Endothelial cell of umbilical vein (primary cell): ENCODE results near the gene SLC25A22.

Source experiments
- CTCF ChIP-seq, 2 donors: IDR thresholded peaks; 1 replicate in 1 of 2; 2 replicates in 1 of 2; pipeline ENCODE4 v1.5.1; 2011; ENCODE audit warnings: low read length in 2 of 2, mild to moderate bottlenecking in 2 of 2, moderate library complexity in 2 of 2, control low read depth in 1 of 2, inconsistent platforms in 1 of 2, low read depth in 1 of 2; ENCODE audit not compliant: insufficient read depth in 1 of 2; ENCODE audit errors: extremely low read depth in 1 of 2
- EZH2 ChIP-seq: IDR thresholded peaks from 2 replicates; pipeline ENCODE4 v1.6.1; 2012; ENCODE audit warnings: borderline replicate concordance, low read depth, mild to moderate bottlenecking, moderate library complexity, low read length, inconsistent platforms; ENCODE audit not compliant: severe bottlenecking
- FOS ChIP-seq: IDR thresholded peaks from 2 replicates; pipeline ENCODE4 v1.6.1; 2011; ENCODE audit warnings: mild to moderate bottlenecking, low read length, moderate library complexity, borderline replicate concordance; ENCODE audit not compliant: insufficient read depth
- GATA2 ChIP-seq: IDR thresholded peaks from 2 replicates; pipeline ENCODE4 v1.7.0; 2011; ENCODE audit warnings: low read depth, mild to moderate bottlenecking, moderate library complexity, mixed read lengths, low read length; ENCODE audit not compliant: insufficient read length, insufficient read depth
- JUN ChIP-seq: IDR thresholded peaks from 2 replicates; pipeline ENCODE4 v1.6.1; 2011; ENCODE audit warnings: borderline replicate concordance, low read depth; ENCODE audit not compliant: insufficient read length, insufficient read depth
- MYC ChIP-seq: IDR thresholded peaks from one replicate; pipeline ENCODE4 v1.6.1; 2011; ENCODE audit warnings: mild to moderate bottlenecking, low read depth, low read length
- POLR2A ChIP-seq: IDR thresholded peaks from 2 replicates; pipeline ENCODE4 v1.6.1; 2012; ENCODE audit warnings: low read depth, mild to moderate bottlenecking, control low read depth, low read length
- POLR2AphosphoS5 ChIP-seq: IDR thresholded peaks from 2 replicates; pipeline ENCODE4 v1.6.1; 2012; ENCODE audit warnings: low read depth, mild to moderate bottlenecking, control low read depth, low read length, moderate library complexity; ENCODE audit not compliant: insufficient read depth
- TF ChIP-seq, protein P1 (sequence below): IDR thresholded peaks from 2 replicates; pipeline ENCODE4 v1.6.1; 2011; ENCODE audit not compliant: insufficient read depth, insufficient read length

DNA sequence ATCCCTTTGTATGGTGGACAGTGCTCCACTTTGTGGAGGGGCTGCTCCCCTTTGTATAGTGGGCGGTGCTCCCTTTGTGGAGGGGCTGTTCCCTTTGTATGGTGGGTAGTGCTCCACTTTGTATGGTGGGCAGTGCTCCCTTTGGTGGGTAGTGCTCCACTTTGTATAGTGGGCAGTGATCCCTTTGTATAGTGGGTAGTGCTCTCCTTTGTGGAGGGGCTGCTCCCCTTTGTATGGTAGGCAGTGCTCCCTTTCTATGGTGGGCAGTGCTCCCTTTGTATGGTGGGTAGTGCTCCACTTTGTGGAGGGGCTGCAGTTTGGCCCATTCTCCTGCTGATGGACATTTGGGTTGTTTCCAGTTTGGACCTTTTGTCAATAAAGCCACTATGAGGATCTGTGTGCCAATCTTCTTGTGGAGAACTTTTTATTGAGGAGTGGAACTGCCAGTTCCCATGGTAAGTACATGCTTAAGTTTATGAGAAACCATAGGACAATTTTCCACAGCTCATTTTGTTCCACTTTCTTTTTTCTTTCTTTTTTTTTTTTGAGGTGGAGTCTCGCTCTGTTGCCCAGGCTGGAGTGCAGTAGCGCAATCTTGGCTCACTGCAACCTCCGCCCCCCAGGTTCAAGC lies 55.4 kb downstream of the SLC25A22 start:
- TF ChIP-seq CTCF (IDR thresholded peaks at IDR 0.05; ENCODE audit: extremely low read depth in 1 of 2, insufficient read depth in 1 of 2, low read depth in 1 of 2, low read length in 2 of 2) (no peak), EZH2 (no peak), POLR2A (no peak), POLR2AphosphoS5 (no peak), FOS (no peak), JUN (no peak), MYC (no peak), GATA2 (no peak)
- TF ChIP-seq, protein P1, sequence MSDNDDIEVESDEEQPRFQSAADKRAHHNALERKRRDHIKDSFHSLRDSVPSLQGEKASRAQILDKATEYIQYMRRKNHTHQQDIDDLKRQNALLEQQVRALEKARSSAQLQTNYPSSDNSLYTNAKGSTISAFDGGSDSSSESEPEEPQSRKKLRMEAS: no peak
